HepG2 (cell line): Measurements from ENCODE around the gene ZSCAN26. TPM values are rescaled to one million over a fixed set of nuclear protein-coding genes. Genes with fewer than 3 reads are reported as not detected.

Experiments
- CAMTA2 ChIP-seq: sonication (generic); formaldehyde crosslinking; IDR thresholded peaks from 2 replicates; pipeline ENCODE4 v1.4.0; 2020; ENCODE audit warnings: mild to moderate bottlenecking, missing genetic modification reagents, borderline replicate concordance
- CBX5 ChIP-seq: sonication (generic); formaldehyde crosslinking; IDR thresholded peaks from 2 replicates; pipeline ENCODE4 v1.4.0; 2020; ENCODE audit warnings: missing genetic modification reagents, borderline replicate concordance
- CC2D1A ChIP-seq: sonication (generic); formaldehyde crosslinking; IDR thresholded peaks from 2 replicates; pipeline ENCODE4 v1.8.1; 2023; ENCODE audit warnings: mild to moderate bottlenecking, missing genetic modification reagents
- EZH2 ChIP-seq: conservative IDR thresholded peaks from 2 replicates; pipeline ENCODE4 v1.6.1; 2012; ENCODE audit warnings: mild to moderate bottlenecking, low read depth, low read length, moderate library complexity
- HBP1 ChIP-seq: IDR thresholded peaks from 2 replicates; pipeline ENCODE4 v1.6.1; 2016; ENCODE audit warnings: low read depth, control low read depth
- KAT7 ChIP-seq: IDR thresholded peaks from 2 replicates; pipeline ENCODE4 v1.6.1; 2018; ENCODE audit warnings: borderline replicate concordance, missing compliant biosample characterization
- KDM3A ChIP-seq: IDR thresholded peaks from 2 replicates; pipeline ENCODE4 v1.6.1; 2018; ENCODE audit warnings: low read depth, missing compliant biosample characterization
- NBN ChIP-seq: fragments of 450-650 bp; conservative IDR thresholded peaks from 2 replicates; pipeline ENCODE4 v1.6.1; 2017
- REPIN1 ChIP-seq: sonication (generic); formaldehyde crosslinking; IDR thresholded peaks from 2 replicates; pipeline ENCODE4 v1.8.0; 2022; ENCODE audit warnings: missing genetic modification reagents, low read depth, mild to moderate bottlenecking, borderline replicate concordance
- RFXAP ChIP-seq: sonication (generic); formaldehyde crosslinking; IDR thresholded peaks from 2 replicates; pipeline ENCODE4 v1.4.0; 2020; ENCODE audit warnings: missing genetic modification reagents, borderline replicate concordance
- SATB2 ChIP-seq: sonication (generic); formaldehyde crosslinking; IDR thresholded peaks from 2 replicates; pipeline ENCODE4 v1.5.0; 2020; ENCODE audit warnings: missing genetic modification reagents
- SMYD3 ChIP-seq: sonication (generic); formaldehyde crosslinking; IDR thresholded peaks from 2 replicates; pipeline ENCODE4 v1.8.1; 2023; ENCODE audit warnings: mild to moderate bottlenecking, missing genetic modification reagents
- TCF7 ChIP-seq: sonication (generic); IDR thresholded peaks from 2 replicates; pipeline ENCODE4 v1.6.1; 2016; ENCODE audit warnings: antibody characterized with exemption, low read depth
- ZBTB21 ChIP-seq: sonication (generic); formaldehyde crosslinking; IDR thresholded peaks from 2 replicates; pipeline ENCODE4 v1.4.0; 2020; ENCODE audit warnings: missing genetic modification reagents
- ZBTB33 ChIP-seq: sonication (generic); formaldehyde crosslinking; IDR thresholded peaks from 2 replicates; pipeline ENCODE4 v1.4.0; 2020; ENCODE audit warnings: missing genetic modification reagents
- ZMYM2 ChIP-seq: sonication (generic); formaldehyde crosslinking; IDR thresholded peaks from 2 replicates; pipeline ENCODE4 v1.8.0; 2022; ENCODE audit warnings: mild to moderate bottlenecking, missing genetic modification reagents
- ZNF143 ChIP-seq: sonication (generic); formaldehyde crosslinking; IDR thresholded peaks from 2 replicates; pipeline ENCODE4 v1.4.0; 2020; ENCODE audit warnings: missing genetic modification reagents
- ZNF224 ChIP-seq: sonication (generic); formaldehyde crosslinking; IDR thresholded peaks from 2 replicates; pipeline ENCODE4 v1.5.0; 2020; ENCODE audit warnings: mild to moderate bottlenecking, missing genetic modification reagents
- ZNF275 ChIP-seq: sonication (generic); formaldehyde crosslinking; IDR thresholded peaks from 2 replicates; pipeline ENCODE4 v1.8.0; 2022; ENCODE audit warnings: missing genetic modification reagents, mild to moderate bottlenecking, inconsistent platforms, borderline replicate concordance
- ZNF446 ChIP-seq: sonication (generic); formaldehyde crosslinking; IDR thresholded peaks from 2 replicates; pipeline ENCODE4 v1.5.0; 2020; ENCODE audit warnings: mild to moderate bottlenecking, missing genetic modification reagents
- ZNF496 ChIP-seq: sonication (generic); formaldehyde crosslinking; IDR thresholded peaks from 2 replicates; pipeline ENCODE4 v1.8.1; 2023; ENCODE audit warnings: mild to moderate bottlenecking, moderate library complexity, missing genetic modification reagents; ENCODE audit not compliant: insufficient replicate concordance
- ZNF674 ChIP-seq: sonication (generic); formaldehyde crosslinking; IDR thresholded peaks from 2 replicates; pipeline ENCODE4 v1.5.0; 2020; ENCODE audit warnings: low read depth, mild to moderate bottlenecking, missing genetic modification reagents
- ZNF709 ChIP-seq: sonication (generic); formaldehyde crosslinking; IDR thresholded peaks from 2 replicates; pipeline ENCODE4 v1.5.0; 2020; ENCODE audit warnings: mild to moderate bottlenecking, missing genetic modification reagents
- polyA plus RNA-seq, 8 experiments: library from polyadenylated mRNA; depleted of rRNA in 3 of 8; stranded (reverse) in 7 of 8; unstranded in 1 of 8; fragments of >200 nt; fragmentation: Illumina TruSeq in 4 of 8; extraction: Trizol in 4 of 8; gene quantifications; 2 replicates each; pipeline versions ENCODE4 v1.2.1 to v1.2.3, GENCODE V29; 2011 to 2016; ENCODE audit warnings: low read depth in 4 of 8, missing spikeins in 1 of 8, mixed read lengths in 1 of 8; ENCODE audit not compliant: insufficient read depth in 1 of 8
- total RNA-seq, 5 experiments: library from RNA; depleted of rRNA; stranded (reverse); fragments of >200 nt; fragmentation: Illumina TruSeq; extraction: Trizol; gene quantifications; 2 replicates each; pipeline ENCODE4 v1.2.3, GENCODE V29; 2016; ENCODE audit warnings: low read depth in 1 of 5
- TF ChIP-seq, protein P1 (sequence below): fragments of 450-650 bp; IDR thresholded peaks from 2 replicates; pipeline ENCODE4 v1.6.1; 2016

The ZSCAN26 gene
- total and polyA plus RNA-seq, 2 of the 13 experiments (the other 11 are each of a cell fraction or from before 2014, with no cell fraction given) = 12.0 to 15.6 TPM

DNA sequence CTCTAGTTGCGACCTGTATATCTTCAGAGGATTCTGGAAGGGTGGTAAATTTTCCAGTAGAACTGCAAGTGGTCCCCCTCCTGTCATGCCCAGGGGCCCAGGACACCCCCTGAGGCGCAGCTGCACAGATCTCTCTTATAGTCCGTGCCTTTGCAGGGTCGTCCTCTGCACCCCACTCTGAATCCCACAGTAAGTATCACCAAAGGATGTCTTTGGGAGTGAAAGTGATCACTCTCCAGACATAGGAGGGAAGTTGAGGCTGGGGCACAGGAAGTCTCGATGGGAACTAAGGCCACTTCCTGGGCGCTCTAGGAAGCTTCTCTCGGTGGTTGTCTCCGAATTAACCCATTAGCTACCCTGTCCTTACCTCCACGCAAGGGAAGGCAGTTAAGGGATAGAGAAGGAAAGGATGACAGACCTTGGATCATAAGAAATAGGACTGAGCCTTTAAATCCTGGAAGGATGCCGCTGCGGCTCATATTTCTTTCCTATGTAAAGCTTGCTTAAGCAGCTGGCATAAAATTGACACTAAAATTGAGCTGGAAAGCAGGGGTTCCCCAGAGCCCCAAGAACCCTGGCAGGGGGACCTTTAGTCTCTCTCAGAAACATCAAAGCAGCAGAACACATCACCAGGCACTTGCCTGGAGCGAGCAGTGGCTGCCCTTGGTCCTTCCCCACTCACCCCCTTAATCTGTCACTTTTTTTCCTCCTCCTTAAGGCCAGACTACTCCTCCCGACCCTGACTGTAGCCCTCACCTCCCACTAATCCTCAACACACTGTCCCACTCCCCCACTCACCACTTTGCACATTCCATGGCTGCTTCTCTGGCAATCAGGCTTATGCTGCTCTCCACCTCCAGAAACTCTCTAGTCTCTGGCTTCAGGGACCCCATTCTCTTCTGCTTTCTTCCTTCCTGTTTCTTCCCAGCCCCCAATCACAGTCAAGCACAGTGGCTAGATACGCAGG lies 14.7 kb upstream of the ZSCAN26 start, which contains the start of gene ZKSCAN4 (continued):
- TF ChIP-seq ZBTB33 (no peak), SATB2 (no peak), CAMTA2 (no peak), KDM3A (CRISPR knock-in tag) (no peak), ZNF709 (CRISPR knock-in tag) (0 out of 2 replicates have a peak, but pooled peaks have one; percentile 33), ZNF224 (CRISPR knock-in tag) (peak; percentile 94; the same call in 1 of the 2 replicates), SMYD3 (peak; percentile 64; the same call in 1 of the 2 replicates), HBP1 (CRISPR knock-in tag) (peak; percentile 96), NBN (no peak), ZBTB21 (CRISPR knock-in tag) (no peak), CC2D1A (CRISPR knock-in tag) (no peak), CBX5 (CRISPR knock-in tag) (peak; percentile 82; the same call in 1 of the 2 replicates), ZMYM2 (CRISPR knock-in tag) (no peak), TCF7 (peak; percentile 22; the same call in 1 of the 2 replicates), ZNF674 (no peak), ZNF446 (CRISPR knock-in tag) (no peak; the same call in 1 of the 2 replicates), KAT7 (CRISPR knock-in tag) (peak; percentile 85), ZNF275 (CRISPR knock-in tag) (no peak), EZH2 (no peak; the same call in 1 of the 2 replicates), ZNF143 (no peak), RFXAP (0 out of 2 replicates have a peak, but pooled peaks have one; percentile 40), REPIN1 (peak; percentile 88; the same call in 1 of the 2 replicates), ZNF496 (CRISPR knock-in tag) (no peak)
- TF ChIP-seq, protein P1, sequence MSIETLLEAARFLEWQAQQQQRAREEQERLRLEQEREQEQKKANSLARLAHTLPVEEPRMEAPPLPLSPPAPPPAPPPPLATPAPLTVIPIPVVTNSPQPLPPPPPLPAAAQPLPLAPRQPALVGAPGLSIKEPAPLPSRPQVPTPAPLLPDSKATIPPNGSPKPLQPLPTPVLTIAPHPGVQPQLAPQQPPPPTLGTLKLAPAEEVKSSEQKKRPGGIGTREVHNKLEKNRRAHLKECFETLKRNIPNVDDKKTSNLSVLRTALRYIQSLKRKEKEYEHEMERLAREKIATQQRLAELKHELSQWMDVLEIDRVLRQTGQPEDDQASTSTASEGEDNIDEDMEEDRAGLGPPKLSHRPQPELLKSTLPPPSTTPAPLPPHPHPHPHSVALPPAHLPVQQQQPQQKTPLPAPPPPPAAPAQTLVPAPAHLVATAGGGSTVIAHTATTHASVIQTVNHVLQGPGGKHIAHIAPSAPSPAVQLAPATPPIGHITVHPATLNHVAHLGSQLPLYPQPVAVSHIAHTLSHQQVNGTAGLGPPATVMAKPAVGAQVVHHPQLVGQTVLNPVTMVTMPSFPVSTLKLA = no peak
